SK-N-MC (cell line): ENCODE data around the gene CPVL.

Source experiments
- EZH2 ChIP-seq: fragments of 200-600 bp; sonication (generic); IDR thresholded peaks from one replicate; pipeline ENCODE4 v1.6.1; 2017; ENCODE audit warnings: antibody characterized with exemption
- POLR2AphosphoS5 ChIP-seq: IDR thresholded peaks from 2 replicates; pipeline ENCODE4 v1.6.1; 2012; ENCODE audit warnings: mild to moderate bottlenecking, low read depth, low read length, borderline replicate concordance

- TF ChIP-seq EZH2 (no peak), POLR2AphosphoS5 (no peak)
These were observed 39.7 kb downstream of the CPVL start for GRCh38 chr7:29106669-29106988.
